Amygdala (tissue), 56 donors: ENCODE measurements around the gene ZC3HAV1L.
"Not testable (repeated sequence)": the region's sequence is repeated elsewhere in the genome, so short reads cannot be mapped to it uniquely, and the experiment has no call there.

Source experiments
- DNase-seq, 56 donors: peaks; one replicate each; lab custom pipeline; 2025; lab: John Stamatoyannopoulos, UW

Gene ZC3HAV1L

DNA sequence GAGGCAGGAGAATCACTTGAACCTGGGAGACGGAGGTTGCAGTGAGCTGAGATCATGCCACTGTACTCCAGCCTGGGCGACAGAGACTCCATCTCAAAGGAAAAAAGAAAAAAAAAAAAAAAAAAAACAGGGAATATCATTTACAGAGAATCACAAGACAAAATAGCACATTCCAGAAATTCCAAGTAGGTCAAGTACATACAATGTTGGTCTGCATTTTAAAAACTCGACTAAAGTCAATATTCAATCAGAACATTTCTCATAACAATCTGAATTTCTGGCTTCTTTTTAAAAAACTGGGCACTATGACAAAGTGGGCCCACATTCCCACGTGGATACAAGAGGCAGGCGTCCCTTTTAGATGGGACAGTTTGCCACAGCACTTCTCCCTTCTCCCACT lies 12.8 kb downstream of the ZC3HAV1L start:
- no peak for DNase-seq

DNA sequence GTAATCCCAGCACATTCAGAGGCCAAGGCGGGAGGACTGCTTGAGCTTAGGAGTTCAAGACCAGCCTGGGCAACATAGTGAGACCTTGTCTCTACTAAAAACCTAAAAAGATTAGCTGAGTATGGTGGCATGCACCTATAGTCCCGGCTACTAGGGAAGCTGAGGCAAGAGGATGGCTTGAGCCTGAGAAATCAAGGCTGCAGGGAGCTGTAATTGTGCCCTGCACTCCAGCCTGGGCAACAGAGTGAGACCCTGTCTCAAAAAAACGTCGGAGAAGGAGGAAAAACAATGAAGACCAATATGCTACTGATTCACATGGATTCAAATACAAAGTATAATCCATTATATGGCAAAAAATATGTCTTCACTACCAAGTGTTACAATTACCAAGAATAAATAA lies 13.6 kb downstream of the ZC3HAV1L start:
- no peak for DNase-seq

DNA sequence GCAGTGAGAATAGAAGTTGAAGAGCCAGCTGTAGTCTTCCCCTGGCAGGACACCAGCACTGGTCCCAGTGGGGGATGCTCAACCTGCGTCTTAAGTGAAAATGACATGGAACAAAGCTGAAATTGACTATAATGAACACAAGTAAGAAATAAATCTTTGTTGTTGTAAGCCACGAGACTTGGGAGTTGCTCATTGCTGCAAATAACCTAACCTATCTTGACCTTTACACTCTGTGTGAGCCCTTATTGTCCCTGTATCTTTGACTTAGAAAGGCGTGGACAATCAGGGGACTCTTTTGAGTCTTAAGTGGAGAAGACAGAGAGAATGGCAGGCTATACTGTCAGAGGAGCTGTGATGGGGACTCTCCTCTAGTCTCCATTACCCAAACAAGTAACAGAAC lies 16.9 kb downstream of the ZC3HAV1L start:
- no peak for DNase-seq

DNA sequence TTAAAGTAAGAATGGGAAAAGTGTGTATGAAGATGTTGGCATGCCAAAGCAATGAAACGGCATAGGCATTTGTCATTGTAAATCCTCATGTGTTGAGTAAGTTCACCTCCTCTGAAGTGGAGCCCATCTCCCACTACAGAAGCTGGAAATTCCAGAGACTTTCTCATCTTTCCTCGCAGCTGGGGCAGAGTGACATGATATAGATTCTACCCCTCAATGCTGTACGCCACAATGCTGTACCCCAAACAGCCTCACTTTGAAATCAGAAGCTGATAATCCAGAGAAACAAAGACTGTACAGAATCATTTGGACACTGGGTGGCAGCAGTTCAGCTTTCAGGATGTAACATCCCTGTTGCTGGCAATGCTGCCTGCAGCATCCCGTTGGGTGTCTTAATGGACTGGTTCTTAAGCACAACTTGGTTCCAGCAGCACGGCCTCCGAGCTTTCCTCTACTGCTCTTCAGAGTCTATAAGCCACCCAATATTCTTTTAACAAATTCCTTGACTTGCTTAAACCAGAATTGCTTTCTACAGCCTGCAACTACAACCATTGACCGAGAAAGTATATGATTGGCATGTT lies 18.8 kb downstream of the ZC3HAV1L start:
- peak in 44 of 56 donors; percentile 2 to 72 (median 22) for DNase-seq

DNA sequence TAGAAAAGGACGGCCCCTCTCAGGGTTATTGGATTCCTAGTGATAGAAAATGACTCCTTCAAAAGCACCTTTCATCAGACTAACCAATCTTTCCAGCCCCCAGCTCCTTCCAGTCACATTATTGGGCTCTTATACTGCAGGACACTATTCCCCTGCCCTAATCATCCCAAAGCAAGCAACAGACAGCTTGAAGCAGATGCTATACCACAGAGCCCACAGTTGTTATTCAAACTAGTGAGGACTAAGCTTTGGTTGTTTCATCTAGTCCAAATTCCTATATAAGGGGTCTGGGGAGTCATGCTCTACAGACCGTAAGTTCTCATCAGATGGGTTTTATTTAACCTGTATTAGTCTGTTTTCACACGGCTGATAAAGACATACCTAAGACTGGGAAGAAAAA lies 24.5 kb downstream of the ZC3HAV1L start:
- DNase-seq = no peak

DNA sequence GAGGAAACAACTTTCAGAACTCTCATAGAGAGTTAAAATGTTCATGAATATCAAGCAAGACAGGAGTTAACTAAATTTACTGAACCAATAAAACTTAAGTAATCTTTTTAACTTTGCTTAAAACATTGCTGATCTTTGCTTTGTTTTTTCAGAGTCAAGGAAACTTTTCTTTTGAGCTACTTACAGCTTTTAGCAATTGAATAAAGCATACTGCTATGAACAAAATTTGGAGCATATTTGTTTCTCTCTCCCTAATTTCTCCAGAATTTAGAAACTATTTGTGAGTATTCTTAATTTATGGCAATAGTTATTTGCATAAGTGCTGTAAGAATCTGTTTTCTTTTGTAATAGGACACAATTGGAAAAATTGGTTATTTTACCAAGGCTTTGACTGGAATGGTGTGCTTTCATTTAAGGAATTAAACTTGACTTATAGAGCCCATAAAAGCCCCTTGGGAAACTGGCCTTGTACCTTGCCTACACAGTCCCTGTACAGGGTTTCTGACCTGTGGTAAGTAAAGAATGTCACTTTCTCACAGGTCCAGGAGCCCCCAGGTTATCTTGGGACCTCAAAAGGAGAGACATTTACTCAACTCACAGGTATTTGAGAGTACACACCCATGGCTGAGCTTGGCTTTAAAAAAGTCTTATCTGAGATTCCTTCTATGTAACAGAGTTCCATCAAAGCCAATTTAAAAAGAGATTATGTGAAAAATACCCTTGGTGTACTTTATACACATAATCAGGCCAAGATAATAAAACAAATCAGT lies 31.3 kb downstream of the ZC3HAV1L start:
- DNase-seq = no peak

DNA sequence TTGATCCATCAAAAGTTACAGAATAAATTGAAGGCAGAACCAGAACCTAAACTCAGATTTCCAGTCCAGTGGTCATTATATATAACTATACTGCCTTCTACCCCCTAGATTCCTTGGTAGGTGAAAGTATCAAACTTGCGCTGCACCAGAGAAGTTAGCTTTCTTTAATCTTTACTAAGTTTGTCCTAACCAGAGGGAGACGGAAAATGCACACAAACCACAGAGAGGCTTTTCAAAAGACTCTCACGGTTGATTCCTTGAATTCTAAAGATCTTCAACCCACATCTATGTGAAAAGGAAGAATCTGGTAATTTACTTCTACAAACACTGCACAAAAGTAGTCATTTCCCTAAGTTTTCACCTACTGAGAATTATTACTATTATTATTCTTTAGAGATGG lies 36.4 kb downstream of the ZC3HAV1L start:
- DNase-seq = no peak

DNA sequence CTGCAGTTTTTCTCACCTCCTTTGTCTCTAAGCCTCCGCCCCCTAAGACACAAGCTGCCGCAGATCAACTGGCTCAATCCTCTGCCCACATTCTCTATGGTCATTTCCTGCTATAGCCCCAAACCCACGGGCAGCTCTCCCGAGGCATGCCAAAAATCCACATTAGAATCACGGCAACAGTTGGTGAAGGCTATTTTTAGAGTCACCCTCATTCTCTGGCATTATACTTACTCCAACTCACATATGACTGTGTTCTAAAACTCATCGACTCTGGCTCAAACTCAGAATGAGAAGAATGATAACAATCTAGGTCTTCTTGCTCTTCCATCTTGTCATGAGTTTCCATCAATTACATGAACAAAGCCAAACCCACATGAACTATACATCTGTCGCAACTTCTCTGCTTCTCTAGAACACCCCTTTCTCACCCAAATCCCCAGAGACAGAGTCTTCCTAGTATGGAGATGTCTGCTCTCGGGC lies 43.8 kb downstream of the ZC3HAV1L start:
- DNase-seq = peak in 10 of 56 donors; percentile 10 to 58 (median 26)

DNA sequence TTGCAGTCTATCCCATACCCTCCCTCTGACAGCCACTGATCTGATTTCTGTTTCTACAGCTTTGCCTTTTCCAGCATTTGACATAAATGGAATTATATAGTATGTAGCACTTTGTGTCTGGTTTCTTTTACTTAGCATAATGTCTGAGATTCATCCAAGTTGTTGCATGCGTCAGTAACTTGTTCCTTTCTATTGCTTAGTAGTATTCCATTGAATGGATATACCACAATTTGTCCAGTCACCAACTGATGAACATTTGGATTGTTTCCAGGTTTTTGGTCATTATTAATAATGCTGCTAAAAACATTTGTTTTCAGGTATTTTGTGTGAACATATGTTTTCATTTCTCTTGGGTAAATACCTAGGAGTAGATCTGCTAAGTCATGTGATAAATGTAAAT lies 48.2 kb downstream of the ZC3HAV1L start:
- DNase-seq = no peak

DNA sequence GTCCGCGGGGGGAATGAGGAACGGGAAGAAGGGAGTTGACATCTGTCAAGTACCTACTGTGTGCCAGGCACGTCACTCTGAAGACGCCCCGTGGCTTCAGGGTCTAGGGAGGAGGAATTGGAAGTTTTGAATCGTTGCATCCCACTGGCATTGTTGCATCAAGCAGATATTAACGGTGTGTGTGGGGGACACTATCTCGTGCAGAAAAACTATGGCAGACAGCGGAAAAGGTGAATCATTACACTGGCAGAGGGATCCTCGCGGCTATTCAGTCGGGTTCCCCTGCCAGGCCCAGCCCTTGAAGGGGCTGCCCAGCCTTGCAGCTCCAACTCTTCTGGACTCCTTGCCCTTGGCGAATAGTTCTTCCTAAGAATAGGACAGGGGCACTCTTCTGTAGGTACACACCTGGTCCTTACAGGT lies 53.6 kb downstream of the ZC3HAV1L start:
- no peak for DNase-seq

DNA sequence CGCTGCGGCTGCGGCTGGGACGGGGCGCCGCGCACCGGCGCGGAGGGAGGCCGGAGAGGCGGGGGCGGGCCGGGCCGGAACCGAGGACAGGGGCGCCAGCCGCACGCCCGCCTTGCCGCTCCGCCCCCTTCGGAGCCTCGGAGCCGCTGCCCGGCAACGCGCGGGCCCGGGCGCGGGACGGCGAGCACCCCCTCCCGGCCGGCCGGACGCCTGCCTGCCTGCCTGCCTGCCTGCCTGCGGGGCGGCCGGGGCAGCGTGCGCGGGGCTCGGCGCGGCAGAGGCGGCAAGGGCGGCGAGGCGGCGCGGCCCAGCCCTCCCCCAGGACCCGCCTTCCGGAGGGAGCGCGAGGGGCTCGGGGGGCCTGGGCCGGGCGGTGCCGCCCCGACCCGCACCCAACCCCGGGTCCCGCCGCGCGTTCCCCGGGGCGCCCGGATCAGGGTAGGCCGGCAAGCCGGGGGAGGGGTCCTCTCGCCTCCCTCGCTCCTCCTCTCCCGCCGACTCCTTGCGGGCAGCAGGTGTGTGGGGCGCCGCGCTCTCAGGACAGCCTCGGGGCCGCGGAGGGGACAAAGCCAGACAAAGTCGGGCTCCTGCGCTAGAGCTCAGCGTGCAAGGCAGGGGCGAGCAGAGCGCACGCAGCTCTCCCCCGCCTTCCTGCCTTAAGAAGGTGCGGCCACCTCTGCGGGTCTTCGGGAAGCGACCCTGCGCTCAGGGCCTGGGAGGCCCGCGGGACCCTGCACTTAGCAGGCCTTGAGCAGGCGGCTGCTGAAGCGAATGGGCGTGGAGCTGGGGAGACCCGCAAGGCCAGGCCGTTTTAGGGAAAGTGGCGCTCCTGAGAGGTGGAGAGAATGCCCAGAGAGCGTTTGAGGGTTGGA lies 54.3 kb downstream of the ZC3HAV1L start, which contains the start of gene KIAA1549:
Gene KIAA1549 (minus strand): TSS at position 58 of the 872 bp plus-strand sequence. CDS start 120 bp downstream, outside the sequence.
- DNase-seq = peak in 17 of 56 donors; percentile 18 to 60 (median 36)

DNA sequence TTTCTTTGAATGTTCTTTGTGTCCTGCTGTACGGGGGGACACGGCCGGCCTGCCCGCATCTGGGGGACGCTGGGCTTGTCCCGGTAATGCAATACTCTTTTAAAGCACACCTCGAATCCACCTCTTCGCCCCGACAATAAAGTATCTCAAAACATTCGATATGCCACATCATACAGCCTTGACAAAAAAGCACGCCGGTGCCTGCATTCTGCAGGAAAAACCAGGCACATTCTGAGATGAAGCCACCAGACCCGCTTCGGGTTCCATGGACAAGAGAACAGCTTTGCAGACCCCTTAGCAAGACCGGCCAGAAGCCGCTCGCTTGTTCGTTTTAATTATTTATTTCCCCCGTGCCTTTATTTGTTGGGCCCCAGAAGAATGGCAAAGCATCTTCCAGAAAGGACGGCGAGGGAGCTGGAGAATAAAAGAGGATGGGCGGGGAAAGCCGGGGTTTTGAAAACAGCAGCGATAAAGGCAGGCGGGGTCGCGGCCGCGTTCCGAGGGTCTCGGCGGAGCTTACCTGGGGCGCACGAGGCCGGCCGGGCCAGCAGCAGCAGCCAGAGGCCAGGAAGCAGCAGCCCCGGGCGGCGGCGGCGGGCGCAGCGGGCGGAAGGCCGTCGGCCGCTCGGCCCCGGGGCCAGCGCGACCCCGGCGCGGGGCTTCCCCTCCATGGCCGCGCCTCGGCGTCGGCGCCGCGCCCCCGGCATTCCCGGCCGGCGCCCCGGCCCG lies 55.1 kb downstream of the ZC3HAV1L start:
- peak in 3 of 56 donors; percentile 13 to 34 (median 27) for DNase-seq

DNA sequence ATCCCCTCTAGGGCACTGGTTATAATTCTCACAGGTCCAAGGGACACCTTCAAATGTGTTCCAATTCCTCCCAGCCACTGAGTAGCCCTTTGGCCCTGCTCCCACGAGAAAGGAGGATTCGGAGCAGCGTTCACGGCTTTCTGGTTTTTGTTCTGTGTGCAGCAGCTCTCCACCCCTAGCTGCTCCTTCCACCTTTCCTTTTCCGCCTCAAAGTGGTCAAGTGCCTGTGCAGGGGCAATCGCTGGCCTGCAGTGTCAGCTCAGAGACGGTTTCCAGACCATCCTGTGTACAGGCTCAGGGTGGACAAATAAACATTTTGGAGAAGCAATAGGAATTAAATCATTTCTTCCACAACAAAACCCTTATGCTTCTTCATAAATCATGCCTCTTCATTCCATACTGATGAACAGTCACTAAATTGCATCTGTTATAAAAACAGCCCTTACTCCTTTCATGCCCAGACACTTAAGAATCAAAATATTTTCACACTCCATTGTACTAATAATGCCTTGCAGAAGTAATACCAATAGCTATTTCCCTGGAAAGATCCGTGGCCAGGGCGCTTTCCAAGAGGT lies 55.8 kb downstream of the ZC3HAV1L start:
- DNase-seq = no peak

DNA sequence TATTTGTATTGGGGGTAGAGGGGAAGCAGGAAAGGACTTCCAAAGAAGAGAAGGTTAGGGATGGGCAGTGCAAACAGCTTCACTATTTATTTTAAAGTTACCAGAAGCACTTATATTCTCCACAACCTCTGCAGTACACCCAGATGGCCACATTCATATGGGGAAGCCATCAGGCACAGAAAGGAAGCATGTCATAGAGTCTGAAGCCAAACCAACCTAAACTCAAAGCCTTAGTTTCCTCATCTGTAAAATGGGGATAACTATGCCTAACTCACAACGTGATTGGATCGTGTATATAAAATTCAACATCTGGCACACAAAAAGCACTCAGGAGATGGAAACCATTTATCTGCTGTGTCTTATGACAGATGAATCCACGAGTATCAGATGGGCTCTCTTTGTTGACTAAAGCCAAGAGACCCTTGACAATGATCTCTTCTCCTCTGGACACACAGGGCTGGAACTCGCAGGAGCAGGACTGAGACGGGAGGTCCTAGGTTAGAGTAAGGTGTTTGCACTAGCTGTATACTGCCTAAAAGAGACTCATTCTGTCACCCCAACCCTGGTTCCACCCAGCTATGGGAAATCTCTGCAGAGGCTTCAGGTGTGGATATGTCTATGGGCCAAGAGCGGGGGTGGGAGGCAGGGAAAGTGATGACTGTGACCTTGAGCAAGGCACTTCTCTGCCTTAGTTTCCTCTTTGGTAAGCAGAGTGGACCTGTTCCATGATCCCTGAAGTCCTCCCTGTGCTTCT lies 56.4 kb downstream of the ZC3HAV1L start:
- no peak for DNase-seq

DNA sequence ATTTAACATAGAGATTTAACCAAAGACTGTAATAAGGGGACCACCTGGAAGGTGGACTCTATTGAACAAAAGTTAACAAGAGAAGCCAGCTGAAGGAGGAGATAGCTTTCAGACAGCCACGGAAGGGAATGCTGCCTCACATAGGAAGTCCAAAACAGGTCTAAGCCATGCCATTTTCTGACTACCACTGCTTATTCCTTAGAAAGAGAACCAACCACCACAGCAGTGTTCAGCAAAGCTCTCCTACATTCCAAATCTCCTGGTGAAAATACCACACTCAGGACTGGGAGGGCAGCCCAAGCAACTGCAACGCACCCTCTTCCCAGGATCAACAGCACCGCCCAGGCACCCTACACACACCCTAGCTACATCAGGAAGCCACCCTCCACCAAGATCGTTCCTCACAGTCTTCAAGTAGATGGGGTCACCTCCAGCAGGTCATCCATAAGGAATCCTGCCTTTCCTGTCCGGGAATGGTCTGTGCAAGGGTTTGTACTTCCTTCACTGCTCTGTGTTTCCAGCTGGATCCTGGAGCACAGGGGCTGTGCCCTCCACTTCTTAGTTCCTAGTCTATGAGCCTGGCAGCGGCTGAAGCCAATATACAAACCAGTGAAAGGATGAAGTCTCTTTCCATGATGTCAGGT lies 57.2 kb downstream of the ZC3HAV1L start:
- no peak for DNase-seq

DNA sequence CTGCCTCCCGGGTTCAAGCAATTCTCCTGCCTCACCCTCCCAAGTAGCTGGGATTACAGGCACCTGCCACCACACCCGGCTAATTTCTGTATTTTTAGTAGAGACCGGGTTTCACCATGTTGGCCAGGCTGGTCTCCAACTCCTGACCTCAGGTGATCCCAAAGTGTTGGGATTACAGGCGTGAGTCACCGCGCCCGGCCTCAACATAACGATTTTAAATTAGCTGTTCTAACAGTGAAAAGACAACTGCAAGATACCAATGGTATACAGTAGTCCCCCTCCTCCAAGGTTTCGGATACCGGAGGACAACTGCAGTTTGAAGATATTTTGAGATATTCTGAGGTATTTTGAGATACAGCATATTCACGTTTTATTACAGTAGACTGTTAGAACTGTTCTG lies 59.7 kb downstream of the ZC3HAV1L start:
- not testable (repeated sequence) for DNase-seq
